Heart right ventricle (tissue), 16 donors: ENCODE data around the gene REL. TPM values are rescaled to one million over a fixed set of nuclear protein-coding genes. Genes with fewer than 3 reads are reported as not detected.

Experiments
- ATAC-seq, 8 donors: fragments of 200-7000 bp; cut with Tn5 transposase; one replicate each; pipeline ENCODE4 v1.9.1; 2020; ENCODE audit warnings: mild to moderate bottlenecking in 8 of 8, moderate library complexity in 8 of 8, moderate number of reproducible peaks in 1 of 8
- DNase-seq, 2 donors: peaks; one replicate each; pipeline ENCODE4 v3.0.0-alpha.2; 2020
- H3K27ac ChIP-seq, 10 donors: fragments of 200-600 bp; sonication (generic) in 2 of 10; one replicate each; pipeline versions ENCODE4 v1.5.0 to v1.8.0; 2020 to 2022; ENCODE audit warnings: mild to moderate bottlenecking in 3 of 10
- H3K27me3 ChIP-seq, 7 donors: fragments of 200-600 bp; one replicate each; pipeline ENCODE4 v1.8.0; 2021 to 2022; ENCODE audit warnings: mild to moderate bottlenecking in 2 of 7
- H3K36me3 ChIP-seq, 9 donors: fragments of 200-600 bp; sonication (generic) in 1 of 9; one replicate each; pipeline versions ENCODE4 v1.5.0 to v1.8.0; 2020 to 2022; ENCODE audit warnings: mild to moderate bottlenecking in 2 of 9
- H3K4me1 ChIP-seq, 9 donors: fragments of 200-600 bp; sonication (generic) in 1 of 9; one replicate each; pipeline versions ENCODE4 v1.5.0 to v1.8.0; 2020 to 2022; ENCODE audit warnings: mild to moderate bottlenecking in 4 of 9
- H3K4me3 ChIP-seq, 10 donors: fragments of 200-600 bp; sonication (generic) in 2 of 10; one replicate each; pipeline versions ENCODE4 v1.5.0 to v1.8.0; 2020 to 2022; ENCODE audit warnings: mild to moderate bottlenecking in 7 of 10, moderate library complexity in 2 of 10
- H3K9me3 ChIP-seq, 11 donors: fragments of 200-600 bp in 10 of 11; sonication (generic) in 2 of 11; one replicate each; pipeline versions ENCODE4 v1.5.0 to v1.8.0; 2013 to 2022; ENCODE audit warnings: mild to moderate bottlenecking in 2 of 11, control low read depth in 1 of 11, moderate library complexity in 1 of 11
- CTCF ChIP-seq, 9 donors: fragments of 200-600 bp; sonication (generic) in 2 of 9; IDR thresholded peaks; one replicate each; pipeline versions ENCODE4 v1.5.0 to v1.8.0; 2021 to 2022; ENCODE audit warnings: antibody characterized with exemption in 9 of 9, mild to moderate bottlenecking in 5 of 9, moderate library complexity in 1 of 9
- WGBS, 2 donors: extraction: QIAGEN DNeasy Blood & Tissue Kit; methylation state at CpG; one replicate each; pipeline ENCODE4 v1.1.7; 2013; ENCODE audit warnings: inconsistent platforms in 1 of 2; 5-methylcytosine and 5-hydroxymethylcytosine counted together
- intact Hi-C, 10 donors: fragments of 100-400 bp; cut with DNase I; formaldehyde crosslinking; loops; one replicate each; pipeline versions ENCODE4 v1.11.1 to v1.14.2; 2022
- polyA plus RNA-seq, 2 donors: library from polyadenylated mRNA; stranded (reverse); fragments of 200-250 nt; gene quantifications; one replicate each; pipeline ENCODE4 v1.2.3, GENCODE V29; 2013
- total RNA-seq, 10 donors: library from RNA; stranded (reverse); fragmentation: NEBNext Ultra II Directional in 3 of 10; extraction: Animal tissue kit (Norgen Biotek cat#: 25700) in 3 of 10; gene quantifications; one replicate each; pipeline versions ENCODE4 v1.2.1 to v1.2.4, GENCODE V29; 2021 to 2023
- donor health status: Arrhythmogenic right ventricular cardiomyopathy.
- donor health status: ischemic (EF 13 %, LVEDD 7.1; RV severe dilation, severe dysfunction).
- donor health status: healthy with polysubstance abuse.
- donor health status: DM: no; HTN: yes; CAD: no.
- donor health status: DM: no; HTN: no; CAD: no.
- donor health status: ischemic (EF 25% LVEDD 6.9; RV normal size, moderate dysfunction).
- donor health status: ischemic (EF 25% LVEDD 5.7; RV mildly dilated, moderate dysfunction).
- donor health status: healthy.
- donor health status: DM: yes; HTN: yes; CAD: no.
- donor health status: Ischemic cardiomyopathy.
- donor health status: ischemic (EF 35%, LVEDD 5.7; RV mildly dilated, moderate dysfunction).
- donor health status: nonischemic (EF 11% LVEDD 7.7; RV severe dilation, severe dysfunction).
- donor health status: DM: yes; HTN: yes; CAD: no.
- donor health status: PGD.
- donor health status: ischemic (EF 29% LVEDD 5.4; RV normal size, mild dysfunction).
- donor health status: nonischemic (EF 23%, LVEDD 6.1; RV moderate dilation, normal function).

The REL gene
- total and polyA plus RNA-seq, 12 donors = 0.49 to 11.7 (median 6.4) TPM

- no peak for ATAC-seq
- H3K4me3 ChIP-seq = no peak overlapping the region
- no peak for DNase-seq
- intact Hi-C loops = no loop called here
- WGBS, 2 donors = 98% methylated on average over 16 of the region's 16 CpGs
- H3K27ac ChIP-seq = no peak overlapping the region
- H3K36me3 ChIP-seq = no peaks in the 10 kb centered on the region
- no peaks in the 10 kb centered on the region for H3K9me3 ChIP-seq
- no peaks in the 10 kb centered on the region for H3K27me3 ChIP-seq
- peaks cover 0 to 6% (median 0%) of the 10 kb centered on the region in 9 donors for H3K4me1 ChIP-seq
- TF ChIP-seq CTCF (IDR thresholded peaks at IDR 0.05) = no peak
Measured at GRCh38 chr2:60974652-60975051, 93.3 kb downstream of the REL start.

Other genes with a start within 250 kb of the REL start
- gene PAPOLG, start 125.3 kb upstream of the REL start, total RNA-seq = 10 to 100 TPM in 3 of 10 donors, 1 to 10 TPM in 7; 6.4 to 11.9 (median 8.8) TPM
- gene PAPOLG, start 125.3 kb upstream of the REL start, polyA plus RNA-seq = 1 to 10 TPM; 2.7 to 5.8 TPM
- gene PEX13, start 136.1 kb downstream of the REL start, total RNA-seq = 10 to 100 TPM; 21.9 to 27.8 (median 24.5) TPM
- 10 to 100 TPM; 11.9 to 12.4 TPM for gene PEX13, start 136.1 kb downstream of the REL start, polyA plus RNA-seq
- 1 to 10 TPM; 3.2 to 5.5 (median 4.7) TPM for gene PUS10, start 136.7 kb downstream of the REL start, total RNA-seq
- gene PUS10, start 136.7 kb downstream of the REL start, polyA plus RNA-seq = 1 to 10 TPM; 1.5 to 2.9 TPM
- 1 to 10 TPM; 5.3 to 9.2 (median 6.6) TPM for gene SANBR, start 184.3 kb downstream of the REL start, total RNA-seq
- 10 to 100 TPM in 1 of 2 donors, 1 to 10 TPM in 1; 3.5 to 11.0 TPM for gene SANBR, start 184.3 kb downstream of the REL start, polyA plus RNA-seq